Peyer's patch (tissue), 4 donors: Measurements from ENCODE around the gene SGMS1. TPM values are rescaled to one million over a fixed set of nuclear protein-coding genes. Genes with fewer than 3 reads are reported as not detected.
A peak's percentile ranks its signal among the peaks of the same experiment; 100 is the strongest.

ENCODE experiments used
- DNase-seq, 3 donors: peaks; one replicate each; pipeline ENCODE4 v3.0.0-alpha.2; 2017 to 2019
- H3K27ac ChIP-seq, 4 donors: fragments of 200-600 bp; sonication (generic); one replicate each; pipeline ENCODE4 v1.5.1; 2016 to 2019
- H3K27me3 ChIP-seq, 2 donors: fragments of 200-600 bp; sonication (generic); one replicate each; pipeline ENCODE4 v1.5.1; 2019
- H3K36me3 ChIP-seq, 3 donors: fragments of 200-600 bp; sonication (generic); one replicate each; pipeline ENCODE4 v1.5.1; 2016 to 2019
- H3K4me1 ChIP-seq, 4 donors: fragments of 200-600 bp; sonication (generic); one replicate each; pipeline ENCODE4 v1.5.1; 2016 to 2019
- H3K4me3 ChIP-seq, 4 donors: fragments of 200-600 bp; sonication (generic); 1 replicate in 3 of 4; 2 replicates in 1 of 4; pipeline ENCODE4 v1.5.1; 2016 to 2019; ENCODE audit warnings: mild to moderate bottlenecking in 1 of 4
- H3K9me3 ChIP-seq, 4 donors: fragments of 200-600 bp; sonication (generic); one replicate each; pipeline ENCODE4 v1.5.1; 2016 to 2019; ENCODE audit warnings: mild to moderate bottlenecking in 1 of 4
- CTCF ChIP-seq, 6 experiments: fragments of 450-650 bp in 4 of 6; fragments of 200-600 bp in 2 of 6; sonication (generic) in 1 of 6; IDR thresholded peaks; one replicate each; pipeline ENCODE4 v1.5.1; 2017 to 2019; ENCODE audit warnings: antibody characterized with exemption in 6 of 6, mild to moderate bottlenecking in 3 of 6, moderate library complexity in 1 of 6
- POLR2A ChIP-seq, 2 donors: fragments of 450-650 bp; IDR thresholded peaks; one replicate each; pipeline ENCODE4 v1.5.1; 2017; ENCODE audit warnings: antibody characterized with exemption in 2 of 2, mild to moderate bottlenecking in 2 of 2, moderate library complexity in 2 of 2
- total RNA-seq, 4 donors: library from RNA; depleted of rRNA; stranded (reverse); fragments of >200 nt; gene quantifications; one replicate each; pipeline ENCODE4 v1.1.0, GENCODE V29; 2016

Gene SGMS1
- total RNA-seq, 4 donors from 2014 or later = 73.4 to 117 (median 88.4) TPM

- no peak overlapping the region for H3K4me3 ChIP-seq
- no peak for DNase-seq
- H3K27ac ChIP-seq = no peak overlapping the region
- H3K4me1 ChIP-seq = peaks cover 0 to 8% (median 0%) of the 10 kb centered on the region in 4 donors
- TF ChIP-seq POLR2A (IDR thresholded peaks at IDR 0.05) = no peak
- TF ChIP-seq CTCF (IDR thresholded peaks at IDR 0.05) = no peak
- H3K36me3 ChIP-seq = no peaks in the 10 kb centered on the region
- no peaks in the 10 kb centered on the region for H3K9me3 ChIP-seq
- H3K27me3 ChIP-seq = no peaks in the 10 kb centered on the region
These were observed 238.9 kb downstream of the SGMS1 start for GRCh38 chr10:50384898-50385297.

GRCh38 chr10:50384238-50384637 is 239.5 kb downstream of the SGMS1 start:
- H3K4me3 ChIP-seq = no peak overlapping the region
- DNase-seq = no peak

GRCh38 chr10:50382576-50383023 is 241.2 kb downstream of the SGMS1 start:
- Histone ChIP-seq H3K36me3 (no peaks in the 10 kb centered on the region), H3K4me1 (peaks cover 0 to 8% (median 0%) of the 10 kb centered on the region in 4 donors), H3K9me3 (no peaks in the 10 kb centered on the region), H3K4me3 (peak overlapping the region in 1 of 4 donors; percentile 7), H3K27me3 (no peaks in the 10 kb centered on the region), H3K27ac (peak overlapping the region in 1 of 4 donors; percentile 44)
- TF ChIP-seq CTCF (IDR thresholded peaks at IDR 0.05) (no peak), POLR2A (IDR thresholded peaks at IDR 0.05) (no peak)
- DNase-seq = no peak

More at GRCh38 chr10:50384238-50384637, 239.5 kb downstream of the SGMS1 start:
- TF ChIP-seq CTCF (IDR thresholded peaks at IDR 0.05) (no peak), POLR2A (IDR thresholded peaks at IDR 0.05) (no peak)
- H3K27ac ChIP-seq = no peak overlapping the region
- peaks cover 0 to 8% (median 0%) of the 10 kb centered on the region in 4 donors for H3K4me1 ChIP-seq
- no peaks in the 10 kb centered on the region for H3K9me3 ChIP-seq
- no peaks in the 10 kb centered on the region for H3K36me3 ChIP-seq
- H3K27me3 ChIP-seq = no peaks in the 10 kb centered on the region

- H3K9me3 ChIP-seq = no peaks in the 10 kb centered on the region
- H3K4me3 ChIP-seq = no peak overlapping the region
- H3K4me1 ChIP-seq = no peaks in the 10 kb centered on the region
- no peak overlapping the region for H3K27ac ChIP-seq
- TF ChIP-seq POLR2A (IDR thresholded peaks at IDR 0.05) (no peak), CTCF (IDR thresholded peaks at IDR 0.05) (no peak)
- H3K36me3 ChIP-seq = no peaks in the 10 kb centered on the region
- no peak for DNase-seq
- no peaks in the 10 kb centered on the region for H3K27me3 ChIP-seq
These were observed 242.1 kb downstream of the SGMS1 start for GRCh38 chr10:50381642-50382041.

GRCh38 chr10:50379616-50380015 is 244.1 kb downstream of the SGMS1 start:
- Histone ChIP-seq H3K4me3 (no peak overlapping the region), H3K4me1 (no peaks in the 10 kb centered on the region), H3K36me3 (no peaks in the 10 kb centered on the region), H3K9me3 (no peaks in the 10 kb centered on the region), H3K27me3 (no peaks in the 10 kb centered on the region), H3K27ac (no peak overlapping the region)
- TF ChIP-seq POLR2A (IDR thresholded peaks at IDR 0.05) (no peak), CTCF (IDR thresholded peaks at IDR 0.05) (no peak)
- DNase-seq = no peak

- Histone ChIP-seq H3K27me3 (no peaks in the 10 kb centered on the region), H3K36me3 (no peaks in the 10 kb centered on the region), H3K4me1 (no peaks in the 10 kb centered on the region), H3K9me3 (no peaks in the 10 kb centered on the region), H3K27ac (no peak overlapping the region), H3K4me3 (no peak overlapping the region)
- TF ChIP-seq POLR2A (IDR thresholded peaks at IDR 0.05) (no peak), CTCF (IDR thresholded peaks at IDR 0.05) (no peak)
- no peak for DNase-seq
These were observed 248.0 kb downstream of the SGMS1 start for GRCh38 chr10:50375745-50376144.
